HEK293 (cell line): ENCODE measurements around the gene RIMS1.

ENCODE experiments used
- CTCF ChIP-seq: fragments of 450-650 bp; formaldehyde crosslinking; IDR thresholded peaks from 2 replicates; pipeline ENCODE4 v1.5.1; 2016; ENCODE audit warnings: missing biosample characterization, missing genetic modification characterization
- MEIS1 ChIP-seq: sonication (generic); formaldehyde crosslinking; IDR thresholded peaks from 2 replicates; pipeline ENCODE4 v1.8.1; 2022; ENCODE audit warnings: missing genetic modification reagents, mild to moderate bottlenecking, borderline replicate concordance
- YY2 ChIP-seq: fragments of 450-650 bp; formaldehyde crosslinking; IDR thresholded peaks from 2 replicates; pipeline ENCODE4 v1.5.1; 2016; ENCODE audit warnings: missing biosample characterization, missing genetic modification characterization
- ZNF10 ChIP-seq: fragments of 450-650 bp; formaldehyde crosslinking; IDR thresholded peaks from 2 replicates; pipeline ENCODE4 v1.5.1; 2017; ENCODE audit warnings: missing biosample characterization, missing genetic modification characterization
- ZNF350 ChIP-seq: fragments of 450-650 bp; formaldehyde crosslinking; IDR thresholded peaks from 2 replicates; pipeline ENCODE4 v1.5.0; 2017; ENCODE audit warnings: missing biosample characterization, mild to moderate bottlenecking, missing genetic modification characterization
- TF ChIP-seq, protein P1 (sequence below): fragments of 450-650 bp; formaldehyde crosslinking; IDR thresholded peaks from 2 replicates; pipeline ENCODE4 v1.5.1; 2016; ENCODE audit warnings: missing biosample characterization, missing genetic modification characterization

DNA sequence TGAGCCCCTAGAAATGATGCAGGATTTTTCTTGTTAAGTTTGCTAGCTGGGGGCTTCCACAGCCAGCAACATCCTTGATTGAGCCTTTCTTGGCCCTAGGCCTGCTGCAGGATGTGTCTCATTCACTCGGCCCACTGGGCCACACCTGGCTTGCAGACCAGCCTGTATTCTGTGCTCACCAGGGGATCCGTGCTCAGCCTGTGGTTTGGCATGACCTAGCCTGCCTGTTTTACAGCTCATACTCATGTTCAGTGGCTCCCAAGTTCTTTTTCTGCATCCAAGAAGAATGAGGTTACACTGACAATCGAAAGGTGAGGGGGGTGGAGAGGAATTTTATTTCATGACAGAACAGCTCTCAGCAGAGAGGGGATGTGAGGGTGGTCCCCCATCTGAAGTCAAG, 263.4 kb downstream of the RIMS1 start:
- TF ChIP-seq CTCF (no peak), YY2 (tag by site-specific recombination) (no peak), MEIS1 (CRISPR knock-in tag) (no peak), ZNF350 (no peak), ZNF10 (tag by site-specific recombination) (no peak)
- TF ChIP-seq, protein P1, sequence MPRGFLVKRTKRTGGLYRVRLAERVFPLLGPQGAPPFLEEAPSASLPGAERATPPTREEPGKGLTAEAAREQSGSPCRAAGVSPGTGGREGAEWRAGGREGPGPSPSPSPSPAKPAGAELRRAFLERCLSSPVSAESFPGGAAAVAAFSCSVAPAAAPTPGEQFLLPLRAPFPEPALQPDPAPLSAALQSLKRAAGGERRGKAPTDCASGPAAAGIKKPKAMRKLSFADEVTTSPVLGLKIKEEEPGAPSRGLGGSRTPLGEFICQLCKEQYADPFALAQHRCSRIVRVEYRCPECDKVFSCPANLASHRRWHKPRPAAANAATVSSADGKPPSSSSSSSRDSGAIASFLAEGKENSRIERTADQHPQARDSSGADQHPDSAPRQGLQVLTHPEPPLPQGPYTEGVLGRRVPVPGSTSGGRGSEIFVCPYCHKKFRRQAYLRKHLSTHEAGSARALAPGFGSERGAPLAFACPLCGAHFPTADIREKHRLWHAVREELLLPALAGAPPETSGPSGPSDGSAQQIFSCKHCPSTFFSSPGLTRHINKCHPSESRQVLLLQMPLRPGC = no peak
